ENCODE results near the gene HTR3C.

HTR3C gene

GRCh38 chr3:184011230-184011876 is 41.5 kb upstream of the HTR3C start:
- no peak overlapping the region for H3K4me3 ChIP-seq (ENCODE audit: low read depth, low read length)
- no peak for DNase-seq (ENCODE audit: low read depth)
- TF ChIP-seq POLR2A (IDR thresholded peaks at IDR 0.05; ENCODE audit: extremely low read depth, insufficient read length): no peak
- TF ChIP-seq, protein P1, sequence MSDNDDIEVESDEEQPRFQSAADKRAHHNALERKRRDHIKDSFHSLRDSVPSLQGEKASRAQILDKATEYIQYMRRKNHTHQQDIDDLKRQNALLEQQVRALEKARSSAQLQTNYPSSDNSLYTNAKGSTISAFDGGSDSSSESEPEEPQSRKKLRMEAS (IDR thresholded peaks at IDR 0.05; ENCODE audit: low read depth, low read length): no peak
- TF ChIP-seq MYC (IDR thresholded peaks at IDR 0.05; ENCODE audit: low read depth, low read length): no peak
- TF ChIP-seq, protein P2, sequence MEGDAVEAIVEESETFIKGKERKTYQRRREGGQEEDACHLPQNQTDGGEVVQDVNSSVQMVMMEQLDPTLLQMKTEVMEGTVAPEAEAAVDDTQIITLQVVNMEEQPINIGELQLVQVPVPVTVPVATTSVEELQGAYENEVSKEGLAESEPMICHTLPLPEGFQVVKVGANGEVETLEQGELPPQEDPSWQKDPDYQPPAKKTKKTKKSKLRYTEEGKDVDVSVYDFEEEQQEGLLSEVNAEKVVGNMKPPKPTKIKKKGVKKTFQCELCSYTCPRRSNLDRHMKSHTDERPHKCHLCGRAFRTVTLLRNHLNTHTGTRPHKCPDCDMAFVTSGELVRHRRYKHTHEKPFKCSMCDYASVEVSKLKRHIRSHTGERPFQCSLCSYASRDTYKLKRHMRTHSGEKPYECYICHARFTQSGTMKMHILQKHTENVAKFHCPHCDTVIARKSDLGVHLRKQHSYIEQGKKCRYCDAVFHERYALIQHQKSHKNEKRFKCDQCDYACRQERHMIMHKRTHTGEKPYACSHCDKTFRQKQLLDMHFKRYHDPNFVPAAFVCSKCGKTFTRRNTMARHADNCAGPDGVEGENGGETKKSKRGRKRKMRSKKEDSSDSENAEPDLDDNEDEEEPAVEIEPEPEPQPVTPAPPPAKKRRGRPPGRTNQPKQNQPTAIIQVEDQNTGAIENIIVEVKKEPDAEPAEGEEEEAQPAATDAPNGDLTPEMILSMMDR (IDR thresholded peaks at IDR 0.05; ENCODE audit: low read depth, low read length): no peak

- TF ChIP-seq MYC (IDR thresholded peaks at IDR 0.05; ENCODE audit: low read depth, low read length) (no peak), POLR2A (IDR thresholded peaks at IDR 0.05; ENCODE audit: extremely low read depth, insufficient read length) (no peak)
- TF ChIP-seq, protein P1 (IDR thresholded peaks at IDR 0.05; ENCODE audit: low read depth, low read length): no peak
- TF ChIP-seq, protein P2 (IDR thresholded peaks at IDR 0.05; ENCODE audit: low read depth, low read length): no peak
- H3K4me3 ChIP-seq (ENCODE audit: low read depth, low read length): no peak overlapping the region
- DNase-seq (ENCODE audit: low read depth): no peak
Measured at GRCh38 chr3:184011937-184012889, 40.6 kb upstream of the HTR3C start.

DNA sequence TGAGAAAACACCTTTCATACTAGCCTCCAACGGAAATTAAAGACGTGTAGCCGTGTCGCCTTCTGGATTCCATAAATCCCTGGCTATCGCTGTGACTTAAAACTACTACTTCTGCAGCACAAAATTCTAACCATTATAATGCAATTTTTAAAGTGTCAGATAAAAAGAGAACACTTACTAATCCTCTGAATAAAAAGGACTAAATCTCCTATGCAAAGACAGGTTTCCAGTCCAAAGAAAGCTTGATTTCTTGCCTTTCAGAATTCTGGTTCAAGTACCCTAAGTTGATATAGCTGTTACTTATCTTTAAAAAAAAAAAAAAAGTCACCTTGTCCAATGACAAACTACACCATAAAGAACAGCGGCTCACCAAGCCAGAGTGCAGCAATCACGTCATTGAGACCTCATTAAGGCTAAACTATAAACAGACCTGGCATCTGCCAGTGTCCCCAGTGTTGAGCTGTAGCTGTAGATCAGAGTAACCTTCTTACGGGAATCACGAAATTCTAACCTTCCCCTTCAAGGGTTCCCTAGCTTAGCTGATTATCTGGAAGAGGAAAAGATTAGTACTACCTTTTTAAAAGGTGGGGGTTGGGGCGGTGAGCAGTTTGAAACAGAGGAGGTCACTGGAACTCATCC is 37.3 kb upstream of the HTR3C start:
- no peak overlapping the region for H3K4me3 ChIP-seq (ENCODE audit: low read depth, low read length)
- DNase-seq (ENCODE audit: low read depth): no peak
- TF ChIP-seq POLR2A (IDR thresholded peaks at IDR 0.05; ENCODE audit: extremely low read depth, insufficient read length) (no peak), MYC (IDR thresholded peaks at IDR 0.05; ENCODE audit: low read depth, low read length) (no peak)
- TF ChIP-seq, protein P2 (IDR thresholded peaks at IDR 0.05; ENCODE audit: low read depth, low read length): no peak
- TF ChIP-seq, protein P1 (IDR thresholded peaks at IDR 0.05; ENCODE audit: low read depth, low read length): no peak

- H3K4me3 ChIP-seq (ENCODE audit: low read depth, low read length): no peak overlapping the region
- TF ChIP-seq POLR2A (IDR thresholded peaks at IDR 0.05; ENCODE audit: extremely low read depth, insufficient read length): no peak
- TF ChIP-seq, protein P1 (IDR thresholded peaks at IDR 0.05; ENCODE audit: low read depth, low read length): no peak
- TF ChIP-seq, protein P2 (IDR thresholded peaks at IDR 0.05; ENCODE audit: low read depth, low read length): no peak
- no peak for TF ChIP-seq MYC (IDR thresholded peaks at IDR 0.05; ENCODE audit: low read depth, low read length)
- DNase-seq (ENCODE audit: low read depth): no peak
Measured at GRCh38 chr3:184016169-184016570, 36.7 kb upstream of the HTR3C start.

DNA sequence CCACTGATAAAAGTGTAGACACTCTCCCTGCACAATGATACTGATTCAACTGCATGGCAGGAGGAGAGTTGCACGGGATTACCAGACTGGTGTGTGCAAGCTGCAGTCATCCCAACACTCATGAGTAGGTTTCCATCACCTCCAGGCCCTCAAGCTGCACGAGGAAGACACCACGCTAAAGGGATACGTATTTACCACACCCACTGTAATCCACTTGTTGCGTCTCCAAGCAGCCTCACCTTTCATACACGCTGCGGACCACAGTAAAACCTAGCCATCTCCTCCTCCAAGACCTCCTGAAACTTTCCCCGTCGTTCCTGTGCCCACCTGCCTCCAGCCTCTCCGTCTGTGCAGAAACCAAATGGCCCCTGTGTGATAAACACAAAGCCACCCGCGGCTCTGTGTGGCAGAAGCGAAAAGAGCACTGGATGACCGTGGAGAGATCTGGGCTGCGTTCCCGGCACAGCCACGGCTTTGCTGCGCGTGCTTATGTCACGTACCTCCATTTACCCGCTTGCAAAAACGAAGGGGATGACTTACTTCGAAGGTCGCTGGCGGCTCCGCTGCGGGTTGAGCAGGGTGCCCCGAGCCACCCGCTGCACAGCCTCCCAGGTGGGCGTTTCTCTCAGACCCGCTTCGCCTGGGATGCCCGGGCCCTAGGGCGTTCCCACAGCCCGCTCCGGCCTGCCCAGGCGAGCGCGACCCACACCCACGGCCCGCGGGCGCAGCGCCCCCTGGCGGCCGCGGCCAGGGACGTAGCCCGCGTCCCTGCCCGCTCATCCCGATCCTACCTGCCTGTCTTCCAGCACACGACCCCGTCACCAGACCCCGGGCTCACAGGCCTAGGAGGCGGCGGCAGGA is 35.8 kb upstream of the HTR3C start:
- H3K4me3 ChIP-seq (ENCODE audit: low read depth, low read length): peak overlapping the region; percentile 89
- DNase-seq (ENCODE audit: low read depth): peak; percentile 57
- TF ChIP-seq, protein P1 (IDR thresholded peaks at IDR 0.05; ENCODE audit: low read depth, low read length): no peak
- TF ChIP-seq, protein P2 (IDR thresholded peaks at IDR 0.05; ENCODE audit: low read depth, low read length): peak; percentile 38

Measured in NB4 (cell line).